ENCODE measurements around the gene PDK2. TPM values are rescaled to one million over a fixed set of nuclear protein-coding genes. Genes with fewer than 3 reads are reported as not detected.
A peak's percentile ranks its signal among the peaks of the same experiment; 100 is the strongest.

PDK2 gene
- total and polyA plus RNA-seq, 2 experiments from 2014 or later = 12.0 to 15.9 TPM

DNA sequence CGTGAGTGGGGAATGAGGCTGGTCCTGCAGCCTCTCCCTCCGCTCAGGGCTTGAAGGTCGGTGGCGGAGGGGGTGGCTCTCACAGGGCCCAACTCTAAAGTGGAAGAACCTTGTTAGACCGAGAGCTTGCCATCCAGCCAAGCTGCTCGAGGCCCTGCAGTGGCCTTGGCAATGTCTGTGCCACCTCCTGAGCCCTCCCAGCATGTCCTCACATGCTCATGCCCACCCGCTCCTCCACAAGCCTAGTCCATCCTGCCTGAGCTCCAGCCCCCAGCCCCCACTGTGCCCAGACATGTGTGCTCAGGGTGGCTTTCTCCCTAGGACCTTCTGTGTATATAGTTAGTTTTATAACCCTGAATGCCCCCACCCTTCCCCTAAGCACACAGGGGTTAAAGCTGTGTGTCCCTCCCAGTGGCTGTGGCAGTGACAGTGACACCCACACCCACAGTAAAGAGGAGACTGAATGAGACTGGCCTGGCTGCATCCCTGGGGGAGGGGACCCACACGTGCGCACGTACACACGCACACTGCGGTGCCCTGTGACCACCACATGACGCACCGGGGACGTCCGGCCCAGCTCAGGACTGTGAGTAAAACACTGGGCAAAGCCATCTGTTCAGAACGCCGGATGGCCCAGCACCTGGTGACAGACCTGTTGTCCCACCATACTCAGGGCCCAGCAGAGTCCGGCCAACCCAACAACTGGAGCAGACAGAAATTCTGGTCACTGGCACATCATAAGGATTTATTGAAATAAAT is 15.6 kb downstream of the PDK2 start:
- Histone ChIP-seq H3K9me2 (ENCODE audit: insufficient read depth) (no peaks in the 10 kb centered on the region), H3K4me3 (no peak overlapping the region), H3F3A (replicated peaks; ENCODE audit: low read depth) (no peaks in the 10 kb centered on the region), H4K20me1 (replicated peaks; ENCODE audit: insufficient read depth) (no peaks in the 10 kb centered on the region), H3K4me1 (ENCODE audit: insufficient read depth) (peaks cover 11% of the 10 kb centered on the region; the same call in 1 of the 2 replicates), H3K79me2 (replicated peaks; ENCODE audit: insufficient read depth) (no peaks in the 10 kb centered on the region), H3K27ac (ENCODE audit: low read depth) (no peak overlapping the region), H3K4me2 (no peak overlapping the region), H2AFZ (no peak overlapping the region), H3K27me3 (ENCODE audit: insufficient read depth) (no peaks in the 10 kb centered on the region; the same call in 1 of the 2 replicates), H3K36me3 (ENCODE audit: insufficient read depth) (no peaks in the 10 kb centered on the region)
- no peaks in the 10 kb centered on the region for H3K9me3 Mint-ChIP-seq
- H3K4me3 Mint-ChIP-seq = no peak overlapping the region
- TF ChIP-seq, protein P1, sequence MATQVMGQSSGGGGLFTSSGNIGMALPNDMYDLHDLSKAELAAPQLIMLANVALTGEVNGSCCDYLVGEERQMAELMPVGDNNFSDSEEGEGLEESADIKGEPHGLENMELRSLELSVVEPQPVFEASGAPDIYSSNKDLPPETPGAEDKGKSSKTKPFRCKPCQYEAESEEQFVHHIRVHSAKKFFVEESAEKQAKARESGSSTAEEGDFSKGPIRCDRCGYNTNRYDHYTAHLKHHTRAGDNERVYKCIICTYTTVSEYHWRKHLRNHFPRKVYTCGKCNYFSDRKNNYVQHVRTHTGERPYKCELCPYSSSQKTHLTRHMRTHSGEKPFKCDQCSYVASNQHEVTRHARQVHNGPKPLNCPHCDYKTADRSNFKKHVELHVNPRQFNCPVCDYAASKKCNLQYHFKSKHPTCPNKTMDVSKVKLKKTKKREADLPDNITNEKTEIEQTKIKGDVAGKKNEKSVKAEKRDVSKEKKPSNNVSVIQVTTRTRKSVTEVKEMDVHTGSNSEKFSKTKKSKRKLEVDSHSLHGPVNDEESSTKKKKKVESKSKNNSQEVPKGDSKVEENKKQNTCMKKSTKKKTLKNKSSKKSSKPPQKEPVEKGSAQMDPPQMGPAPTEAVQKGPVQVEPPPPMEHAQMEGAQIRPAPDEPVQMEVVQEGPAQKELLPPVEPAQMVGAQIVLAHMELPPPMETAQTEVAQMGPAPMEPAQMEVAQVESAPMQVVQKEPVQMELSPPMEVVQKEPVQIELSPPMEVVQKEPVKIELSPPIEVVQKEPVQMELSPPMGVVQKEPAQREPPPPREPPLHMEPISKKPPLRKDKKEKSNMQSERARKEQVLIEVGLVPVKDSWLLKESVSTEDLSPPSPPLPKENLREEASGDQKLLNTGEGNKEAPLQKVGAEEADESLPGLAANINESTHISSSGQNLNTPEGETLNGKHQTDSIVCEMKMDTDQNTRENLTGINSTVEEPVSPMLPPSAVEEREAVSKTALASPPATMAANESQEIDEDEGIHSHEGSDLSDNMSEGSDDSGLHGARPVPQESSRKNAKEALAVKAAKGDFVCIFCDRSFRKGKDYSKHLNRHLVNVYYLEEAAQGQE (IDR thresholded peaks at IDR 0.05; ENCODE audit: unreplicated experiment) = no peak
- TF ChIP-seq ZNF114 (CRISPR knock-in tag; IDR thresholded peaks at IDR 0.05) = no peak
- TF ChIP-seq CREB1 (CRISPR knock-in tag; IDR thresholded peaks at IDR 0.05; ENCODE audit: low read depth) = no peak
- no peak for TF ChIP-seq ZNF331 (CRISPR knock-in tag; IDR thresholded peaks at IDR 0.05; ENCODE audit: low read depth)
- TF ChIP-seq, protein P2, sequence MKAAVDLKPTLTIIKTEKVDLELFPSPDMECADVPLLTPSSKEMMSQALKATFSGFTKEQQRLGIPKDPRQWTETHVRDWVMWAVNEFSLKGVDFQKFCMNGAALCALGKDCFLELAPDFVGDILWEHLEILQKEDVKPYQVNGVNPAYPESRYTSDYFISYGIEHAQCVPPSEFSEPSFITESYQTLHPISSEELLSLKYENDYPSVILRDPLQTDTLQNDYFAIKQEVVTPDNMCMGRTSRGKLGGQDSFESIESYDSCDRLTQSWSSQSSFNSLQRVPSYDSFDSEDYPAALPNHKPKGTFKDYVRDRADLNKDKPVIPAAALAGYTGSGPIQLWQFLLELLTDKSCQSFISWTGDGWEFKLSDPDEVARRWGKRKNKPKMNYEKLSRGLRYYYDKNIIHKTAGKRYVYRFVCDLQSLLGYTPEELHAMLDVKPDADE (IDR thresholded peaks at IDR 0.05) = no peak
- TF ChIP-seq EZH2phosphoT487 (IDR thresholded peaks at IDR 0.05; ENCODE audit: unreplicated experiment) = no peak
- TF ChIP-seq NANOG (IDR thresholded peaks at IDR 0.05; ENCODE audit: borderline replicate concordance) = no peak
- TF ChIP-seq, protein P3, sequence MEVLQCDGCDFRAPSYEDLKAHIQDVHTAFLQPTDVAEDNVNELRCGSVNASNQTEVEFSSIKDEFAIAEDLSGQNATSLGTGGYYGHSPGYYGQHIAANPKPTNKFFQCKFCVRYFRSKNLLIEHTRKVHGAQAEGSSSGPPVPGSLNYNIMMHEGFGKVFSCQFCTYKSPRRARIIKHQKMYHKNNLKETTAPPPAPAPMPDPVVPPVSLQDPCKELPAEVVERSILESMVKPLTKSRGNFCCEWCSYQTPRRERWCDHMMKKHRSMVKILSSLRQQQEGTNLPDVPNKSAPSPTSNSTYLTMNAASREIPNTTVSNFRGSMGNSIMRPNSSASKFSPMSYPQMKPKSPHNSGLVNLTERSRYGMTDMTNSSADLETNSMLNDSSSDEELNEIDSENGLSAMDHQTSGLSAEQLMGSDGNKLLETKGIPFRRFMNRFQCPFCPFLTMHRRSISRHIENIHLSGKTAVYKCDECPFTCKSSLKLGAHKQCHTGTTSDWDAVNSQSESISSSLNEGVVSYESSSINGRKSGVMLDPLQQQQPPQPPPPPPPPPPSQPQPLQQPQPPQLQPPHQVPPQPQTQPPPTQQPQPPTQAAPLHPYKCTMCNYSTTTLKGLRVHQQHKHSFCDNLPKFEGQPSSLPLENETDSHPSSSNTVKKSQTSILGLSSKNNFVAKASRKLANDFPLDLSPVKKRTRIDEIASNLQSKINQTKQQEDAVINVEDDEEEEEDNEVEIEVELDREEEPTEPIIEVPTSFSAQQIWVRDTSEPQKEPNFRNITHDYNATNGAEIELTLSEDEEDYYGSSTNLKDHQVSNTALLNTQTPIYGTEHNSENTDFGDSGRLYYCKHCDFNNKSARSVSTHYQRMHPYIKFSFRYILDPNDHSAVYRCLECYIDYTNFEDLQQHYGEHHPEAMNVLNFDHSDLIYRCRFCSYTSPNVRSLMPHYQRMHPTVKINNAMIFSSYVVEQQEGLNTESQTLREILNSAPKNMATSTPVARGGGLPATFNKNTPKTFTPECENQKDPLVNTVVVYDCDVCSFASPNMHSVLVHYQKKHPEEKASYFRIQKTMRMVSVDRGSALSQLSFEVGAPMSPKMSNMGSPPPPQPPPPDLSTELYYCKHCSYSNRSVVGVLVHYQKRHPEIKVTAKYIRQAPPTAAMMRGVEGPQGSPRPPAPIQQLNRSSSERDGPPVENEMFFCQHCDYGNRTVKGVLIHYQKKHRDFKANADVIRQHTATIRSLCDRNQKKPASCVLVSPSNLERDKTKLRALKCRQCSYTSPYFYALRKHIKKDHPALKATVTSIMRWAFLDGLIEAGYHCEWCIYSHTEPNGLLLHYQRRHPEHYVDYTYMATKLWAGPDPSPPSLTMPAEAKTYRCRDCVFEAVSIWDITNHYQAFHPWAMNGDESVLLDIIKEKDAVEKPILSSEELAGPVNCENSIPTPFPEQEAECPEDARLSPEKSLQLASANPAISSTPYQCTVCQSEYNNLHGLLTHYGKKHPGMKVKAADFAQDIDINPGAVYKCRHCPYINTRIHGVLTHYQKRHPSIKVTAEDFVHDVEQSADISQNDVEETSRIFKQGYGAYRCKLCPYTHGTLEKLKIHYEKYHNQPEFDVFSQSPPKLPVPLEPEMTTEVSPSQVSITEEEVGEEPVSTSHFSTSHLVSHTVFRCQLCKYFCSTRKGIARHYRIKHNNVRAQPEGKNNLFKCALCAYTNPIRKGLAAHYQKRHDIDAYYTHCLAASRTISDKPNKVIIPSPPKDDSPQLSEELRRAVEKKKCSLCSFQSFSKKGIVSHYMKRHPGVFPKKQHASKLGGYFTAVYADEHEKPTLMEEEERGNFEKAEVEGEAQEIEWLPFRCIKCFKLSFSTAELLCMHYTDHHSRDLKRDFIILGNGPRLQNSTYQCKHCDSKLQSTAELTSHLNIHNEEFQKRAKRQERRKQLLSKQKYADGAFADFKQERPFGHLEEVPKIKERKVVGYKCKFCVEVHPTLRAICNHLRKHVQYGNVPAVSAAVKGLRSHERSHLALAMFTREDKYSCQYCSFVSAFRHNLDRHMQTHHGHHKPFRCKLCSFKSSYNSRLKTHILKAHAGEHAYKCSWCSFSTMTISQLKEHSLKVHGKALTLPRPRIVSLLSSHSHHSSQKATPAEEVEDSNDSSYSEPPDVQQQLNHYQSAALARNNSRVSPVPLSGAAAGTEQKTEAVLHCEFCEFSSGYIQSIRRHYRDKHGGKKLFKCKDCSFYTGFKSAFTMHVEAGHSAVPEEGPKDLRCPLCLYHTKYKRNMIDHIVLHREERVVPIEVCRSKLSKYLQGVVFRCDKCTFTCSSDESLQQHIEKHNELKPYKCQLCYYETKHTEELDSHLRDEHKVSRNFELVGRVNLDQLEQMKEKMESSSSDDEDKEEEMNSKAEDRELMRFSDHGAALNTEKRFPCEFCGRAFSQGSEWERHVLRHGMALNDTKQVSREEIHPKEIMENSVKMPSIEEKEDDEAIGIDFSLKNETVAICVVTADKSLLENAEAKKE (CRISPR knock-in tag; IDR thresholded peaks at IDR 0.05) = no peak
- no peak for TF ChIP-seq STAT1 (IDR thresholded peaks at IDR 0.05; ENCODE audit: unreplicated experiment)
- TF ChIP-seq POLR2AphosphoS5 (IDR thresholded peaks at IDR 0.05; ENCODE audit: low read depth) = no peak; the same call in 1 of the 2 replicates
- no peak for TF ChIP-seq JUNB (IDR thresholded peaks at IDR 0.05; ENCODE audit: unreplicated experiment)
- TF ChIP-seq EZH2 (IDR thresholded peaks at IDR 0.05; ENCODE audit: low read depth, unreplicated experiment) = no peak
- TF ChIP-seq, protein P4, sequence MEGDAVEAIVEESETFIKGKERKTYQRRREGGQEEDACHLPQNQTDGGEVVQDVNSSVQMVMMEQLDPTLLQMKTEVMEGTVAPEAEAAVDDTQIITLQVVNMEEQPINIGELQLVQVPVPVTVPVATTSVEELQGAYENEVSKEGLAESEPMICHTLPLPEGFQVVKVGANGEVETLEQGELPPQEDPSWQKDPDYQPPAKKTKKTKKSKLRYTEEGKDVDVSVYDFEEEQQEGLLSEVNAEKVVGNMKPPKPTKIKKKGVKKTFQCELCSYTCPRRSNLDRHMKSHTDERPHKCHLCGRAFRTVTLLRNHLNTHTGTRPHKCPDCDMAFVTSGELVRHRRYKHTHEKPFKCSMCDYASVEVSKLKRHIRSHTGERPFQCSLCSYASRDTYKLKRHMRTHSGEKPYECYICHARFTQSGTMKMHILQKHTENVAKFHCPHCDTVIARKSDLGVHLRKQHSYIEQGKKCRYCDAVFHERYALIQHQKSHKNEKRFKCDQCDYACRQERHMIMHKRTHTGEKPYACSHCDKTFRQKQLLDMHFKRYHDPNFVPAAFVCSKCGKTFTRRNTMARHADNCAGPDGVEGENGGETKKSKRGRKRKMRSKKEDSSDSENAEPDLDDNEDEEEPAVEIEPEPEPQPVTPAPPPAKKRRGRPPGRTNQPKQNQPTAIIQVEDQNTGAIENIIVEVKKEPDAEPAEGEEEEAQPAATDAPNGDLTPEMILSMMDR (conservative IDR thresholded peaks at IDR 0.05; ENCODE audit: low read depth in 2 of 2) = no peak
- no peaks in the 10 kb centered on the region; the same call in 2 of the 3 replicates for H3K36me3 Mint-ChIP-seq (ENCODE audit: low read depth)
- no peak for ATAC-seq
- peaks cover 10% of the 10 kb centered on the region for H3K27me3 Mint-ChIP-seq (ENCODE audit: insufficient read depth, low read depth, poor library complexity)
- peak overlapping the region; percentile 65; the same call in 1 of the 2 replicates for H3K27ac Mint-ChIP-seq
- peaks cover 8% of the 10 kb centered on the region for H3K4me1 Mint-ChIP-seq
- no peak for DNase-seq (ENCODE audit: low spot score)
